ENCODE data around the gene SORBS1.

GRCh38 chr10:95308389-95309302, 252.5 kb downstream of the SORBS1 start:
- TF ChIP-seq CTCF (conservative IDR thresholded peaks at IDR 0.05; ENCODE audit: low read length) (no peak), EZH2phosphoT487 (IDR thresholded peaks at IDR 0.05; ENCODE audit: borderline replicate concordance, low read depth, low read length) (no peak)
